NCI-H1105 treated with DMSO at 0.1 percent for 48 hours (cell line): ENCODE measurements around the gene DVL1.

ENCODE experiments used
- DNase-seq: peaks from one replicate; lab custom pipeline; 2025; lab: John Stamatoyannopoulos, UW

DVL1 gene

GRCh38 chr1:1311107-1312104 lies 37.8 kb downstream of the DVL1 start:
- DNase-seq = no peak

GRCh38 chr1:1310476-1311053 lies 38.7 kb downstream of the DVL1 start:
- no peak for DNase-seq

- DNase-seq = no peak
Observed at GRCh38 chr1:1310109-1310385, 39.2 kb downstream of the DVL1 start.

DNA sequence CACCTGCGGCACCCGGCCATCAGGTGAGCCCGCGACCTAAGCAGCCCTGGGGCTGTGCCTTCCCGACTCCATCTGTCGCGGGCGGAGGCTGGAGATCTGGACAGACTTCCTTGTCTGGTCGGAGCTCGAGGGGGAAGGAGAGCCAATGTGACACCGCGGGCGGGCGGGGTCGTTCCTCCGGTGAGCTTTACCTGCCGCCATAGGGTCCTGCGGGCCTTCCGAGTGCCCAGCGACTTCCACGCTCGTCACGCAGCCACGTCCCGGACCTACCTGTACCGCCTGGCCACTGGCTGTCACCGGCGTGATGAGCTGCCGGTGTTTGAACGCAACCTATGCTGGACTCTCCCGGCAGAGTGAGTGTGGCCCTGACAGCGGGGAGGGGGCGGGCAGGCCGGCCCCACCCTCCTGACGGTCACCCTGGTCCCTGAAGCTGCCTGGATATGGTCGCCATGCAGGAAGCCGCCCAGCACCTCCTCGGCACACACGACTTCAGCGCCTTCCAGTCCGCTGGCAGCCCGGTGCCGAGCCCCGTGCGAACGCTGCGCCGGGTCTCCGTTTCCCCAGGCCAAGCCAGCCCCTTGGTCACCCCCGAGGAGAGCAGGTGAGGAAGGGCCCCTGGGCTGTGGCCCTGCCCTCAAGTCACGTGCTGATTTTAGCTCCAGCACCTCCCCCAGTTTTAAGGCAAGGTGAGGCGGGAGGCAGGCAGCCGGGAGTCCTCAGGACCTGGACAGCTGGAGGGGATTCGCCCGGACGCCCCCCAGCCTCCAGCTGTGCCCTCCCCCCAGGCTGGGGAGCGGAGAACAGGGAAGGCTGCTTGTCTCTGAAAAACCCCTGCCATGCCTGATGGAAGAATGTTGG lies 39.7 kb downstream of the DVL1 start:
- peak; percentile 17 for DNase-seq

GRCh38 chr1:1308756-1309250 lies 40.4 kb downstream of the DVL1 start:
- DNase-seq = no peak

GRCh38 chr1:1307923-1308755 lies 41.1 kb downstream of the DVL1 start, which contains the start of the genes ACAP3 and PUSL1:
Gene ACAP3, minus strand, starts transcription at chr1:1307930. Its CDS starts 115 bp downstream, at chr1:1307815.
Gene PUSL1, plus strand, starts transcription at chr1:1308597. Its CDS starts 47 bp downstream, at chr1:1308644.
- DNase-seq = peak; percentile 82

DNA sequence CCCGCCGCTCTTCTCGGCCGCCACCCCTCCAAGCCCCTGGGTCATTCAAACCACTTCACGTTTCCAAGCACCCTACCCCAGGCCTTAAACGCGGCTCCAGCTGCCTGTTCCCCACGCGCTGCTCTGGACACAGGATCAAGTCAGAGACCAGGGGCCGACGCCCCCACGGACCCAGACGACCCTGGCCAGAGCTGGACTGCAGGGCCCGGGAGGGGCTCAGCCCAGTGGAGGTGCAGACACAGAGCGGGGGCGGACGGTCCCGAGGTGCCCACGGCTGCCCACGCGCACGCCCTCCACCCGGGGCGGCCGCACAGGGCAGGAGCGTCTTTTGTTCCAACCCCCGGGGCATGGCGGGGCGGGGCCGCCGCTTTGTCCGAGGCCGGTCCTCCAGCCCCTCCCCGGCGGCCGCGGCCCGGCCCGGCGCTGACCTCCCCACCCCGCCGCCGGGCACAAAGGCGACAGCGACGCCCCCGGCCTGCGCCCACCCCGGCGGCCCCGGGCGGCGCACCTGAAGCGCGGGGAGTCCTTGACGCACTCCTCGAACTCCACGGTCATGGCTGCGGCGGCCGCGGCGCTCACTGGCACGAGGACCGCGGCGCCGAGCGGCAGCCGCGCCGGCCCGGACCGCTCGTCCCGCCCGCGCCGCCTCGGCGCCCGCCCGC lies 41.8 kb downstream of the DVL1 start:
- no peak for DNase-seq

DNA sequence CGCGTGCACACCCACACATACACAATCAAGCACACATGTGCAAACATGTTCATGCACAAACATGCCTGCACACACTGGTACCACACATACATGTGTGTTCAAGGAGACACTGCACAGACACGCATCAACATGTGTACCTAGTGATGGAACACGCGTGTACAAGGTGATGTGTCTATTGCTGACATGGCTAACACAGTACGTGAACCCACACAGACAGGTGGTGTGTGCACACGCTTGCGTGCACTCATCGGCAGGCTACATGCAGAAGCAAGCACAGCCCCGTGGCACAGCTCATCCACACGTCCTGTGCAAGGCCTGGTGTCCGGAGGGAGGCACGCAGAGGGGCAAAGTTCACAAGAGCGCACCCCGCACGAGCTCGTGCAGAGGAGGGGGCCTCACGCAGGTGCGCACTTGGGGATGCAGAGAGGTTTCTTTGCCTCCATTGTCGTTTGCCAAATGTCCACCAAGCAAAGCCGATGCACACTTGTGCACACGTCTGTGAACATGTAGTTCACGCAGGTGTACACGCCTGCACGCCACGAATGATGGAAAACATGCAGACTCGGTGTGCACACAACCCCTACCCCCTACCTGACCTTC lies 42.5 kb downstream of the DVL1 start:
- no peak for DNase-seq

DNA sequence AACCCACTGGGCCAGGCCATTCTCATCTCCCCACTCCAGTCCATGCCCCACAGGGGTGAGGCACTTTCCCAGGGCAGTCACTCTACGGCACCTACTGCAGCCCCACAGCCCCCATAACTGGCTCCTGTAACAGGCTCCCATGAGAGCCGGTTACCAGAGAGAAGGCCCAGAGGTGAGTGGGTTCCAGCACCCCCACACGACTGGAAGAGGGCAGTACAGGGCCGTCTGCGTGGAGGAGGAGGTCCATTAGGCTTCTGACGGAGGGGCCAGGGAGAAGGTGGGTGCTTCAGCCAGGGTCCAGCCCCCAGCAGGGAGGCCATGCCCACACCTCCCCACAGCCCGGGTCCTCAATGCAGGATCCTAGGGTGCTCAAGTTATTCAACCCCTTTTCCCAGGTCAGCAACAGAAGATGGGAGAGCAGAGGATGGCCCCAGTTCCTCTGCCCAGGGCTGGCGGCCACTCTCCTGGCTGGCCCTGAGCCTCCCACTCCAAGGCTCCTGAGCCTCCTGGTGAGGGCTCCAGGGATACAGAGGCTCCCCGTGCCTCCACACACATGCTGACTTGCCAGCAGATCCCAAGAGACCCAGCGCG lies 43.1 kb downstream of the DVL1 start:
- DNase-seq = no peak

DNA sequence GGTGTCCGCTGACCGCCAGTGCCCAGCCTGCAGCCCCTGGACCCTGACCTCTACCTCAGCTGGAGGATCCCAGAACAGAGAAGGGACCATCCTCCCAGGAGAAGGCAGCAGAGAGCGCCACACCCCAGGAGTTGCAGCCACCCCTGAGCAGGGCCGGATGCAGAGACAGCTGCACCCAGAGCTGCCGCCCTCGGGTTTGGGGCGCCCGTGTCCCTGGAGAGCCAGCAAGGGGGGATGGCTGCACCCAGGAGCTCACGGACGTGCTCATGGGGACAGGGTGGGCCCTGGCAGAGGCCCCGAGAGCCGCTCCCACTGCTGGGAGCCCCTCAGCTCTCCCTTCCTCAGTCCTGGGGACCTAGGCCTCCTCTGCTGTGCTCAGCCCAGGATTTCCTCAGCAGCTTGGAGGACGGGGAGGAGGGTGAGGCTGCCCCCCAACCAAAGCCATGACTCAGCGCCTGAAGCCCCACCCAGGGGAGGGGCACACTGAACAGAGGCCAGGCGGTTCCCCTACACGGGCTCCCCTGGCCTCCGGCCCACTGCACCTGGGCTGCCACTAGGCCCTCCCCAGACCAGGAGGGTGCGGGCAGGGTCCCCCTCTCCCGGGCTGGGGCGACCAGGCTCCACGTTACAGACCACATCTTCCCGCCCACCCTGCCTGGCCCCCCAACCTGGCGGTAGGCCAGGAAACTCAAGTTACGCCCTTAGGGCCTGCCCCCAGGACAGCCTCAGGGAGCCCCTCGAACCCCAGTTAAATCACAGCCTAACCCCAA lies 43.7 kb downstream of the DVL1 start:
- DNase-seq = no peak

DNA sequence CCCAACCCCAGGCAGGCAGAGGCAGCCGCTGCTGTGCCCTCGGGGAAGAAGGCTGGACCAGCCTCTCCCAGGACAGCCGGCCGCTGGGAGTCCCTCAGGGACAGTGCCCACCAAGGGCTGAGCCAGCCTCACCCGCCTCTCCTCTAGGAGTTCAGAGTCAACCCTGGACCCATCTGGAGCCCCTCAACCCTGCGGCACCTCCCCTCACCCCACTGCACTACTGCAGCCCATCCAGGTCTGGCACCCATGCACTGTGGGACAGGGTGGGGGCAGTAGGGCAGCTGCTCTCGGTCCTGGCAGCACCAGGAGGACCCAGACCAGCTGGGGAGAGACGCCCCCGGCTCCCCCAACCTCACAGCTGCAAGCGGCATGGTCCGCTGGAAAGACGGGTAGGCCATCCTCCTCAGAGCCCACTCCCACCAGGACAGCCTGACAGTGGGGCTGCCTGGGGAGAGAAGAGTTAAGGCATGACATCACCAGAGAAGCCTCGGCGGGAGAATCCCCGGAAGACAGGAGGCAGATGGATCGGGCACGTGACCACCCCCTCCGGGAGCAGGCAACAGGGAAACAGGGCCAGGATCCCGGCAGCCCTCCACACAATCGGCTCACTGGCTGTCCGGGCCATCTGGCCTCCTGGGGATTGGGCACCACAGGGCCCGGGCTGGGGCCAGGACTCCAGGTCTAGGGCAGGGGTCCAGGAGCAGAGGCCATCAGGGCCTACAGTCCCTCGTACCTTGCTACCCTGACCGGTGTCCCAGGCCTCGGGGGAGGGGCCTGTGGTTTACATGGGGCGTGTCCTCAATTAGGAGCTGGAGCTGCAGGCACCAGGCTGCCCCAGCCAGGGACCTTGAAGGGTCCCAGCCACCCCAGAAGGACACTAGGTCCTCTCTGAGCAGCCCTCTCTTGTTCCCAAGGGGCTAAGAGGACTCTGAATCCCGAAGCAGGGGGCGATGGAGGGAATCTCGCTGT lies 44.6 kb downstream of the DVL1 start:
- peak; percentile 53 for DNase-seq

GRCh38 chr1:1303736-1304135 lies 45.5 kb downstream of the DVL1 start:
- no peak for DNase-seq

DNA sequence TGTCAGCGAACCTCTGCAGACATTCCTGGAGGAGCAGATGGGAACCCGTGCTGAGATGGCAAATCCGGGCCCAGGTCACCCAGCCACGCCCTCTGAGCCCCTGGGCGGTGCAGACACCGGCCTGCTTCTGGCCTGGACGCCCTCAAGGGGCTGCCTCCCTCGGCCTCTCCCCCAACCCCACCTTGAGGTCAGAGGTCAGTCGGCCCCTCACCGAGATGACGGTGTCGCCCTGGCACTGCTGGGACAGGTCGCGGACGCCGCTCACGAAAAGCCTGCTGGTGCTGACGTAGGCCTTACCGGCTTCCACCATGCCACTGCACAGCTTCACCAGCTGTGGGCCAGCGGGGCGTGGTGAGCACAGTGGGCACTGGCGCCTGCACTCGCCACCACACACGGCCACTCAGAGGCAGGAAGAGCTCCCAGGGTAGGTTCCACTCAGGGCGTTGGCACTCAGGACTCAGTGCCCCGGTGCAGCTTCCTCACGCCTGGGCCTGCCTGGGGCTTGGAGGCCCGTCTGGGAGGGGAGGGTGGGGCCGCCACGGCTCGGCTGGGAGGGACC lies 46.2 kb downstream of the DVL1 start:
- no peak for DNase-seq

- no peak for DNase-seq
Observed at GRCh38 chr1:1302006-1302430, 47.2 kb downstream of the DVL1 start.

DNA sequence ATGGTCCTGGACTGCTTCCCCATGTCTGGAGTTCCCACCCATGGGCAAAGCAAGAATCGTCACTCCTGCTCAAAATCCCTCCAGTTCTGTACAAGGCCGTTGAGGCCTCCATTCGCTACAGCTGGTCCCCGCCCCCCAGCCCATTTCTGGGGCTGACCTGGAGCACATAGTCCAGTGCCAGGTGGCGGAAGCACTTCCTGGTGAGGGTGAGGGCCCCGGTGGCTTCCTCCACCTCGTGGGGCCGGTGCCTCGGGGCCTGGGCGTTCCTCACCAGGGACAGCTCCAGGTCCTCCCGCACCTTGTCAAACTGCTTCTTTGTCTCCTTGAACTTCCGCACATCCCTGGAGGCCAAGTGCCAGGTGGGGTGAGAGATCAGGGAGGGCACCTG lies 48.9 kb downstream of the DVL1 start:
- no peak for DNase-seq

DNA sequence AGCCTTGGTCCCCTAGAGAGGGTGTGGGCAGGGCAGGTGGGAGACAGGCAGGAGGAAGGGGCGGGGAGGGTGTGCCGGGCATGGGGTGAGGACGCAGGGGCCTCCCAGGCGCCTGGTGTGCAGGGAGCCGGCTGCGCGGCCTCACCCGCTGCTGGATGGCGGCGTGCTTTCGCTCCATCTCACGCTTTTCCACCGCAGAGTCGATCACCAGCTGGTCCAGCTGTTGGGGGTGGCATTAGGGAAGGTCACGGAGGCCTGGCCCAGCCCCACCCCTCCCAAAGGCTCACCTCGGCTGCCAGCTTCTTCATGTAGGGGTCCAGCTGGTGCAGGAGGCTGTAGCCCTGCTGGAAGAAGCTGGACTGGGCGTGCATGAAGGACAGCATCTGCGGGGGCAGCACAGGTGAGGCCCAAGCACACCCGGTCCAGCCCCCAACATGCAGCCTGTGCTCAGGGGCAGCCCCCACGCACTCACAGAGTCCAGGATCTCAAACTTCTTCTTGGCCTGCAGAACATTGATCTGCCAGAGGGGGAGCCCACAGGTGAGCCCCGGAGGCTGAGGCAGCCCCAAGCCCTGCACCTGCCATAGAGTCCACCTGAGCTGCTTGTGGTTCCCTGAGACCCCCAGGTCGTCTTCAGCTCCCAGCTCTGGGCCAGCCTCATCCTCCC lies 49.4 kb downstream of the DVL1 start:
- peak; percentile 18 for DNase-seq
